Prostate gland (tissue), 2 donors: ENCODE results near the gene DHX15.

Source experiments
- POLR2AphosphoS5 ChIP-seq: sonication (generic); formaldehyde crosslinking; IDR thresholded peaks from one replicate; pipeline ENCODE4 v1.6.1; 2017; ENCODE audit warnings: antibody characterized with exemption
- TF ChIP-seq, protein P1 (sequence below), 4 experiments: fragments of 200-600 bp in 2 of 4; fragments of 450-650 bp in 2 of 4; sonication (generic) in 2 of 4; IDR thresholded peaks; 1 replicate in 3 of 4; 2 replicates in 1 of 4; pipeline ENCODE4 v1.5.1; 2016 to 2019; ENCODE audit warnings: antibody characterized with exemption in 4 of 4, mild to moderate bottlenecking in 2 of 4, moderate library complexity in 2 of 4

GRCh38 chr4:24574236-24574635, 10.1 kb downstream of the DHX15 start:
- TF ChIP-seq POLR2AphosphoS5, result no peak
- TF ChIP-seq, protein P1, sequence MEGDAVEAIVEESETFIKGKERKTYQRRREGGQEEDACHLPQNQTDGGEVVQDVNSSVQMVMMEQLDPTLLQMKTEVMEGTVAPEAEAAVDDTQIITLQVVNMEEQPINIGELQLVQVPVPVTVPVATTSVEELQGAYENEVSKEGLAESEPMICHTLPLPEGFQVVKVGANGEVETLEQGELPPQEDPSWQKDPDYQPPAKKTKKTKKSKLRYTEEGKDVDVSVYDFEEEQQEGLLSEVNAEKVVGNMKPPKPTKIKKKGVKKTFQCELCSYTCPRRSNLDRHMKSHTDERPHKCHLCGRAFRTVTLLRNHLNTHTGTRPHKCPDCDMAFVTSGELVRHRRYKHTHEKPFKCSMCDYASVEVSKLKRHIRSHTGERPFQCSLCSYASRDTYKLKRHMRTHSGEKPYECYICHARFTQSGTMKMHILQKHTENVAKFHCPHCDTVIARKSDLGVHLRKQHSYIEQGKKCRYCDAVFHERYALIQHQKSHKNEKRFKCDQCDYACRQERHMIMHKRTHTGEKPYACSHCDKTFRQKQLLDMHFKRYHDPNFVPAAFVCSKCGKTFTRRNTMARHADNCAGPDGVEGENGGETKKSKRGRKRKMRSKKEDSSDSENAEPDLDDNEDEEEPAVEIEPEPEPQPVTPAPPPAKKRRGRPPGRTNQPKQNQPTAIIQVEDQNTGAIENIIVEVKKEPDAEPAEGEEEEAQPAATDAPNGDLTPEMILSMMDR (IDR thresholded peaks at IDR 0.05), result no peak
